ENCODE measurements around the gene CCDC85A.

Gene CCDC85A

DNA sequence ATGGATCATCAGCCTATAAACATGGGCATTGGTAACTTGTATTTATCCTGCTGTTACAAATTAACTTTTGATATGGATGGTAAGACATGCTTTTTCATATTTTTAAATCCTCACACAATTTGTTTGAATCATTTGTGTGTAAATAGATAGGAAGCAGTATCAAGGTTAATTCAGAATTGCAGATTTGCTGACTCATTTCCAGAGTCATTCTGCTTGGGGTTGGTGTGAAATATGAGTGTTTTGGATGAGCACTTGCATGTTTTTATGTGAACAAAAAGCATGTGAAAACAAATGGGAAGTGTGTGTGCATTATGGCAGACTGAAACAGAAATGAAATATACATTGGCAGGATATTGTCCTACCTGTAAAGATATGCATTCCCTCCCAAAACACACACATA is 11.8 kb downstream of the CCDC85A start:
- no peak for DNase-seq

DNA sequence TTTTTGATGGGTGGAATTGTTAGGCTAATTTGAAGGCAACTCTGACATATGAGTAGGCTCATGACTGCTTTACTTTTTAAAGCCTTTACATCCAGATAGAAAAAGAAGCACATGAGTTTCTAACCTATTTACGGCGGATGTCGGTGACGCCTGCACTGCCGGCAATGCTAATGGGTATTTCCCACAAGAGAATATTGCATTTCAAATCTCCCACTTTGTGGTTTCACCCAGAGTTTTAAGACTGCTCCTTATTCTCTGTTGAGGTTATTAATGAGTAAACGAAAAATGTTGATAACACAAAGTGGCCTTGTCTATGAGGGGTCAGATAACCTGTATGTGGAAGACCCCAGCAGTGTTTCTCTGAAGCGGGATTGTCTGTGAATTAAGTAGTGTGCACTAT is 14.0 kb downstream of the CCDC85A start:
- DNase-seq = no peak

DNA sequence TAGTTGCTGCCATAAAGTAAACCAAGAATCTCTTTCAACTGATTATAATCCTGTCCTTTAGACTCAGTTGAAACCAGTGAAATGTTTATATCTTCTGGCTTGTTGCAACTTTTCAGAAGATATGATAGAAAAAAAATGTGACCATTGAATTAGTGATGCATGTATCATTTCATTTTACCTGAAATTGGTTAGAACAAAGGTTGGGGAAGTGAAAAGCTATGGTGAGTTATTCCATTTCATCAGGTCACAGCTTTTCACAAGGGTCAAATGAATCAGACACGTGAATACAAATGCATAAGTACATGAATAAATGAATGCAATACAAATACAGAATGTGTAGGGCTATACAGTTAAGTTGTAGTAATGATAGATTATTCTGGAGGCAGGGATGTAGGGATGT is 15.1 kb downstream of the CCDC85A start:
- no peak for DNase-seq

DNA sequence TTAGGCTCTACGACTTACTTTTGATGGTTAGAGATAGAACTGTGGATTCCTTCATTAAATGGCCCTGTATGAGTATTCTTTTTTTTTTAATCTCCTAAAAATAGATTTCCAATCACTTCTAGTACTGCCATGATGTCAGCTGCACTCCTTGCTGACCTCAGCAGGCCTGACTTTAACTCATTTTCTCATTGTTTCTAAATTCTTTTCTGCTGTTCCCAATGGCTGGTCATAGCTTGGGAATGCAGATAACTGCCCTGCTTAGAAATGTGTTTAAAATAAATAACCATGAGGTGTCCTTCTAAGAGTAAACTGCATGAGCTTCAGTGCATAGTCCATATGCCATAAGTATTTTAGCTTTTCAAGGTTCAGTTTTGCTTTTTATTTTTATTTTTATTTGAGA is 15.7 kb downstream of the CCDC85A start:
- DNase-seq = no peak

DNA sequence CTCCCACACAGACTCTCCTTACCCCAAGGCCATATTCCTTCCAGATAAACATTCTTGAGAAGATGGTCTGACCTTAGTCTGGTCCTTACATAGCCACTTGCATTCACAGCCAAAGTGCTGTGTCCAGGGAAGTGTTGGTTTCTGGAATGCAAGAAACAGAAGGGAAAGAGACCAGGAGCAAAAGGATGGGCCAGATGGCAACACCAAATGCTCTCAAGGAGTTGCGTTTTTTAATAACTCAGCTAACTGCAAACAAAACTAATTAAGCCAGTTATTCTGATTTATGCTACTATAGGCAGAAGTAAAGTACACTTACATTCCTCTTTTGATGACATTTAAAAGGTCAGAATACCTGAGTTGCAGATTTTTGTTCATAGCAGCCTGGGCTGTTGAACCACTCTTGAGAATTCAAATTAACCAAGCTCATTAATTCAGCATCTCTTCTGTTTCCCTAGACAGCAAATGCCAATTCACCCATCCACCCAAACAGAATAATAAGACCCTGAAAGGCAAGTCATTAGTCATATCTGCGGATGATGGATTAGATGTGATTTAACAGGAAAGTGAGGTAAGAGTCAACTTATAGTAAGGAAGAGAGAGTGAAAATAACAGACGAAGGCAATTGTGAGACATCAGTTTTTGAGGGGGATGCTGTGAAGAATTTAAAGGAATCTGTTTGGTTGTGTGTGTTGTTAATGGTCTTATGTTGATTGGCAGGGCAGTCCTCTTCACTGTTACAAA is 18.8 kb downstream of the CCDC85A start:
- no peak for DNase-seq

DNA sequence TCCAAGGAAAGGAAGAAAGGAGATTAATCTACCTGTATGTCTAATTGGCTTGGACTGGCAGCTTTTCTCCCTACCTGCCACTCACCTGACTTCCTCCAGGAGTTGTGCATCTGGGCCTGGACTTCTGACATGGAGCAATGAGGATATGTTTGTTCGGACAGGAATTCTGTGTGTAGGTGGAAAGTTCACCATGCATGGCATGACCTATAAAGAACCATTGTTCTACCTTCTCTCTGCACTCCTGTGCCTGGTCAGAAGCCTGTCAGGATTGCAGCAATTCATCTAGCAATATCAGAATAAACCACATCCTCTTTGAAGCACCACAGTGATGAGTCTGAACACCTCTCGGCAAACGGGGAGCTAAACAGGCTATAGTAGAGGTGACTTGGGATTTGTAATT is 20.8 kb downstream of the CCDC85A start:
- no peak for DNase-seq

DNA sequence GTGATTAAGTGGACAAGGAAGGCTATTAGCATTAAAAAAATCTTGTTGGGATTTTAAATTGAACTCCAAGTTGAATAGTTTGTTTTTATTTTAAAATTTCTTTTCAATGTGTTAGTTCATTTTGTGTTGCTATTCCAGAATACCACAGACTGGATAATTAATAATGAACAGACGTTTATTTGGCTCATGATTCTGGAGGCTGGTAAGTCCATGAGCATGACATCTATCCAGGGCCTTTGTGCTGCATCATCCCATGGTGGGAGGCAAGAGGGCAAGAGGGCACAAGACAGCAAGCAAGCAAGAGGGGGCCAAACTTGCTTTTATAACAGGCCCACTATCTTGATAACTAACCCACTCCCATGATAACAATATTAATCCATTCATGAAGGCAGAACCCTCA is 22.5 kb downstream of the CCDC85A start:
- DNase-seq = no peak

DNA sequence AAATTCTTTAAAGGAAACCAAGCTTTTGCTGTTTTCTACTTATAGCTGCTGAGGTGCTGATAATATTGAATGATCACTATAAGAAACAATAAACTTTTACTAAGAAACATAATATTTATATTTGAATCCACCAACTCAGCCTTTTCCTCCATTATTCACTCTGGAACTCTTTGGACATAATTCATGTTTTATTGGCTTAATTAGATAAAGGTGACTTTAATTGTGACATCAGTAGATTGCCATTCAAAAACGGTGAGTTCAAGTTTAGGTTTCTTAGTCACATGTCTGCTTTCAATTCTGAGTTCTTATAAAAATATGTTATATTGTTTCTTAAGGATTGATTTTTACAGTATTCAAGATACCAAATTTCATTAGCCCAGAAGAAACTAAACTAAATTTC is 24.0 kb downstream of the CCDC85A start:
- DNase-seq = no peak

DNA sequence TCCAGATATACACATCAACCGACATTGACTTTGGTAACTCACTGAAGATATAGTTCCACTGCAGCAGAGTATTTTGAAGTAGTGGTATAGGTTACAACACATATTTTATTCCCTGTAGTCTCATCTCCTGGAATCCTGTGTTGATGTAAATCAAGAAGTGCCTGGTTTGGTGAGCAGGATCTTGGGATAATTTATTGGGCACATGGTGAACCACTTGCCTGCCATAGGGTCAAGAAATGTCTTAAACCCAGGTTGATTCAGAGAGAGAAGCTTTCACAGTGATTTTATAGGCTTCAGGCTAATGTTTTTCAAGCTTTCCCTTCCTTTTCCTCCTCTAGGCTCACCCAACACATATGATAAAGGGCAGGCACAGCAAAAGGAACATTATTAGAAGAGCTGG is 24.6 kb downstream of the CCDC85A start:
- DNase-seq = no peak

DNA sequence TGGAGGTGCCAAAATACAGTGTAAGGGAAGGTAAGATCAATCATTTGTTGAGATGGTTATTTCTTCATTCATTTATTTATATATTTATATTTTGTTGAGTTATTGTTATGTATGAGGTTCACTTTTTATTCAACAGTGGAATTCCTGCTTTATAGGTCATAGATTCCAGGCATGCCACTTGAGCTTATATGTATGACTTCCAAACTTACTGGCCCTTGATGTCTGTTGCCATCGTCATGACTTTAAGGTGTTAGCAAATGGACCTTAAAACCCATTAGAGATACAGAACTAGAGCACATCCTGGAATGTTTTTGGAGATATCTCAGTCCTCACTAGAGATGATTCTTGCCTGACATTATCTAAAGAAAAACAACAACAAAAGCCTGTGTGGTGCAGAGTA is 25.9 kb downstream of the CCDC85A start:
- DNase-seq = no peak

DNA sequence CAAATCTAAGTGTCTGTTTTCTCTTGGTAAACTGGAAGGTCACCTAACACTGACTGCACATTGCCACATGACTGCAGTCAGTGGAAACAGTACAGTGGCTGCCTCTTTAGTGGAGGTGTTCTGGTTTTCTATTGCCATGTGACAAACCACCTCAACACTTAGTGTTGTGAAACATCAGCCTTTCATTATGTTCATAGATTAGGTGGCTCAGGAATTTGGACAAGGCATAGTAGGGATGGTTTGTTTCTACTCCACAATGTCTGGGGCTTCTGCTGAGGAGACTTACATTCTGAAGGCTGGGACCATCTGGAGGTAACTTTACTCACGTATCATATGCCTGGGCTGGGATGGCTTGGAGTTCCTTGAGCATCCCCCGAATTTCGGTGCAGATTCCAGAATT is 26.5 kb downstream of the CCDC85A start:
- DNase-seq = no peak

DNA sequence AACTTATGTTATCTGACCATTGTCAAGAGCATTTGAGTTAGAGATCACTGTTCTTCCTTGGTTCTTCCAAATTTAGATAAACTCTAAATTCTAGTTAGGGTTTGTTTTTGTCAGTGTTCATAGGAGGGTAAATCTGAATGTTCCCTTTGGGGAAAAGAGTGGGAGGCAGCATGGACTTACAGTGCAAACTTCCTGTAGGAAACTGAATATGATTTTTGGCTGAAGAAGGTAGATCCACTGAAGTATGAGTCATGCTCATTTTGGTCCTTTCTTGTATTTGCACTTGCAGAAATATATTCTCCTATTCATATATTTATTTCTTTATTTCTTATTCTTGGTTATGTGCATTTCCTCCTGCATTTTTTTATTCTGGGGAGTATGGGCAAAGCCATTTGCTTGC is 27.3 kb downstream of the CCDC85A start:
- DNase-seq = no peak

DNA sequence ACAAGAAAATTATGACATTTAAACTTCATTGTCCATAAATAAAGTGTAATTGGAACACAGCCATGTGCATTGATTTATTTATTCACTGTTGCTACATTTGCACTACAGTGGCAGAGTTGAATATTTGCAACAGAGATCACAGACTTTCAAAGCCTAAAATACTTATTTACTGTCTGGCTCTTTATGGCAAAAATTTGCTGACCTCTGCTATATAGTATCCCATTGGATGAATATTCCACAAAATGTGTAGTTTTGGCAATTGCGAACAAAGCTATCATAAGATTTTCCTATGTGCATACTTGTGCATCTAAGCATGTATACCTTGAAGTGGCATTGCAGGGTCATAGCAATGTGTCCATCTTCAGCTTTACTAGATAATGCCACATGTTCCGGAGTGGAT is 32.1 kb downstream of the CCDC85A start:
- no peak for DNase-seq

DNA sequence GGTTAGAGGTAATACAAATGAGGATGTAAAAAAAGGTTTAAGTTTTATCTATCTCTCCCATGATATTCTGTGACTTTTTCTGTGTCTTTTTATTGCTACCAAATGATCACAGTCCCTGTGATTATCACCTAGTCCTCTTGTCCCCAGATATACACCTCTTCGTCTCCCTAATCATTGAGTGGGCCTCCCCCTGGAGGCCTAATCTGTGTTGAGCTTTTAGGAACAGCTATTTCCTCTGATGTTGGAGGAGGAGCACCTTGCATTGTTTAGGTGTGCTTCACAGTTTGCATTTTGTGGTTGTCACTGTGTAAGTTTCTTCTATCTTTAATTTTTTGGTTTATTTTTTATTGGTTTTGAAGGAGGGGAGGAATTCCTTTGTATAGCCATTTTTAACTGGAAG is 33.3 kb downstream of the CCDC85A start:
- DNase-seq = no peak

DNA sequence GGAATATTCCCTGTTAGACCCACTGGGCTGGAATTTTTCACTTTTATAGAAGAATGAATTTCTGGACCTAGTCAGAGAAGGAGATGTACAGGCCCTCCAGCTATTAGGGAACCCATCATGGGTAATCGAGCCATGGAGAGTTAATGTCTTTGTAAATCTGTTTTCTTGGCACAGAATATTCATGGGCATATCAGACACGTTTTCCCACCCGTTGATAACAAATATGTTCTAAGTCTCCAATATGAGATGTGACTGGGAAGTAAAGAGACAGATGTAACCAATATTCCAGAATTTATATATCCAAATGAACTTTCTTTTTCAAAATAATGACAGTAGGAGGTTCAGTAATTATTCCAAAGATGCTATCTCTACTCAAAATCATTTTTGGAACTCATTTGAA is 38.7 kb downstream of the CCDC85A start:
- no peak for DNase-seq

DNA sequence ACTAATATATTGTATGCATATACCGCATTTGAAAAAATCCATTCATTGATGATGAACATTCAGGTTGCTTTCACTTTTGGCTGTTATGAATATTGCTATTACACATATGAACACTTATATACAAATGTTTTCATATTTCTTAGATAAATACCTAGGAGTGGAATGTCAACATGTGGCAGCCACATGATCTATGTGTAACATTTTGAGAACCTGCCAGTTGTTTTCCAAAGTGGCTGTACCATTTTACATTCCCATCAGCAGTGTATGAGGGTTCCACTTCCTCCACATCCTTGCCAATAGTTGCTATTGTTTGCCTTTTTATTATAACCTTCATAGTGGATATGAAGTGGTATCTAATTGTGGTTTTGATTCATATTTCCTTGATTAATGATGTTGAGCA is 40.5 kb downstream of the CCDC85A start:
- DNase-seq = no peak

DNA sequence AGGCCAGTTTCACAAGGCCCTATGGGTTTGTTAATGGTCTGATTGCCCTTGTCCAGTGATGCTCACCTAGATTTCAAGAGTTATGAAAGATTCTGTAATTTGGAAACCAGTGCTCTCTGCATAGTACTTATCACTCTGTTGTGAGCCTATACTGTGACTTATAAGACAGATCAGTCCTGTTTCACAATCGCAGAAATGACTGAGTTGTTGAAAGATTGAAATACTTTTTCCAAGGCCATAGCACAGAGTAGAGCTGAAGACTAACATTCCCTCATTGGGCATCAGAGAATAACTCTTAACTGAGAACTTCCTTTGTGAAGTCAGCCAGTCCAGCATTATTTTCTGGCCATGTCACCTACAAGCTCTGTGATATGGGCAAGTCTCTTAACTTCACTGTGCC is 44.0 kb downstream of the CCDC85A start:
- no peak for DNase-seq

DNA sequence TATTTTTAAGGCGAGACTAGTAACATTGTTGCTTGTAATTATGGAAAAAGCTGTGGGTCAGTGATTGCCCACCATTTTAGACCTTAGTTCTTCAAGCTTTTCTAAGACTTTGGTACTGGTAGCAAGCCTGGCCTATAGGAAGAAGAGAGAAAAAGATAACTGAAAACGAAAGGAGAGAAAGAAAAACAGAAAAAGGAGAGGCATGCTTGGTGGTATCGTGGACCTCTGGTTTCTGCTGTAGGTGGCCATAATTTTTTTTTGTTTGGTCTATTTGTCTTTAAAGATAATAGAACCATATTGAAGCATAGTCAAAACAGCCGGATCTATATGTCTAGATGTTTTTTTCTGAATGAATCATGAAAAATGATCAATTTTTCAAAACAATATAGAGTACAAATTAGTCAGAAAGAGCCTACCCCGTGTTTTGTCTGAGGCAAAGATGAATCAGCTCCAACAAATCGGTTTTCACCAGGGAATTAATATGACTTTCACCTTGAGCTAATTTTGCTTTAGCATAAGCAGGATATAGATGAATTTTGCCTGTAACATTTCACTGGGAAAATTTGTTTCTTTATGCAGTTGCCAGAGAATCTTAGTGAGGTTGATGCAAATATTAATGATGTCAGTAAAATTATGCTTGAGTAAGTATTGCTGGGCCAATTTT is 45.7 kb downstream of the CCDC85A start:
- DNase-seq = no peak

DNA sequence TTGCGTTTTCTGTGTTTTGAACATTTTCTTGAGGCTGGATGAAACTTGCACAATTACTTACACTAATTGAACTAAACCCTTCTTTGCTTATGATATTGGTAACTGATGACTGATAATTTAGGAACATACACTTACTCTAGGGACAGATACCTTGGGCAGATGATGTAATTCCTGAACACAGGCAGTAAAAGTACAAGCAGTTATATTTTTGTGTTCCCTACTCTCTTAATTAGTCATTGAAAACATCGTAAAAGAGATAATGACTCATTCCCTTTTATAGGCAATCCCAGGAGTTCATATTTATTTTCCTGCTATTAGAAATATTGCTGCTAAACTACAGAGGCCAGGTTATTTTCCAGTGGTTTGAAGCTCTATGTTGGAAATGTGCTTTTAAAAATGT is 46.4 kb downstream of the CCDC85A start:
- no peak for DNase-seq

DNA sequence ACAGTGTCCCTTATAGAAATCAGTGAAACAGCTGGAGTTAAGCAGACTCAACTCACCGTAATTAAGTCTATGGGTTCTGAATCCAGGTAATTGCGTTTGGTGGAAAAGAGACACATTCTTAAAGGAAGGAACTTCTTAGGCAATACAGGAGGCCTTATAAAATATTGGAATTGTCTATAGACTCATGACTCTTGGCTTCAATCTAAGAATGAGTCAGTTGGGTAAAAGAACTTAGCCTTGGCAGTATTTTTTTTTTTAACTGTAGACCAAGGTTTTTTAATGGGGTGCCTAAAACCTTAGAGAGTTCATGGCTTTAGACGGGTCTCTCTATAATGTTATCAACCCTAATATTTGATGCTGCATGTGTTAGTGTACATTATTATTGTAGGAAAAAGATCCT is 47.6 kb downstream of the CCDC85A start:
- DNase-seq = no peak

DNA sequence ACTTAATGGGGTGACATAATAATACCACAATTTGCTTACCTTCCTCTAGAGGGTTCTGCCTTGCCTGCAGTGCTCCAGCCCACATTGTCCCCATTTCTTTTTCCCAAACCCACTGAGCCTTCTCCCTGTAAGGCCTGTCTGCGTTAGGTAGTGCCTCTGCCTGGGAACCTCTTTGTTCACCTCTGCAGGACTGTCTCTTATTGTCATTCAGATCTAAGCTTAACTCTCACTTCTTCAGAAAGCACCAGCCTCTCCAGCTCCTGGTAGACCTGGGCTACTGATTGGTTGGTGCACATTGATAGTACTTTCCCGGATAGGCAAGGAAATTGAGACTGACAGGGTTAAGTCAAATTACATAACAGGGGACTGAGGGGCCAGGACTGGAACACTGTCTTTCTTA is 49.1 kb downstream of the CCDC85A start:
- no peak for DNase-seq

DNA sequence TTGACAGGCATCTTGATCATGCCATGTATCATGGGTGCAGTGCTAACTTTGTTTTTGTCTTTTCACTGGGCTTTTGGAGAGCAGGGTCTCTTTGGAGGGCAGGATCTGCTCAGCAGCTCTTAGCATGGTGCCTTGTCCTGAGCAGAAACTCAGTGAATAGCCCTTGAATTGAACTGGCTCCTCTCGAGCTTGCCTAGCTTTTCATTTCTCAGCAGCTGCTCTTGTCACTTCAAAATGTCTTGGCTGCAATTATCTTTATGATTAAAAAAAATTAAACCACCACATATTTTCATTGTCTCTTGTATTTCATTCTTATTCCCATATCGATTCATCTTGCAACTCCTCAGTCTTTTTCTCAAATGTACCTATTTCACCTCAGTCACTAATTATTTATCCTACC is 50.5 kb downstream of the CCDC85A start:
- no peak for DNase-seq

DNA sequence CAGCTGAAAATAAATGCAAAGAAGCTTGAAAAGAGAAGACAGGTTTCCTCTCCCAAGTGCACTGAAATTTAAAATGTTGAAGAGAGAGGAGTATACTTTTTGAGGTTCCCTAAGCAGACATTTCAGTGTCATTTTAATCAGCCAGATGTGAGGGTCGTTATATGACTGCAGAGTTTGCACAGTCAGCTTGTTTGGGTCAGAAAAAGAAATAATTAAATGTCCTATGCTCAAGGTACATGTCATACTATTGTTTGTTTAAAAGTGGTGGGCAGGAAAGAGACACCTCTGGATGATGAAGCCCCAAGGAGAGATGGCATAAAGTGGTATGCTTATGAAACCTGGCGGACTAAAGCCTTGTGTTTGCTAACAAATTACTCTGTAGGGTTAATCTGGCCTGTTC is 55.2 kb downstream of the CCDC85A start:
- no peak for DNase-seq

DNA sequence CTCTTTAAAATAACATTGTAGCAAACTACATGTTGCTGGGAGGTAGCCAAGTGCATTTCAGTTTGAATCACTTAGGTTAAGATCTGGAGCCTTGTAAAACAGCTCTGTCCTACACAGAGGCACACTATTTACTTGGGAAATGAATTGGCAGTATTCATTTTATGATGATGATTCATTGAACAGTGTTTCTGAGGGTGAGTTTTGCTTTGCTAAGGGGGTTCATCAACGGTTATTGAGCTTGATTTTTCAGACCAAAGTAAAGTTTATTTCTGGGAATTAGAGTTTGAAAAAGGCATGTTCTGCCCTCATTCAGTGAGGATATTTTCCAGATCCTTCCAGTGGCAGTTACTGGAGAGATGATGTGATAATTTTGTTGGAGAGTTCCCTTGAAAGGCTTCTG is 55.6 kb downstream of the CCDC85A start:
- no peak for DNase-seq

DNA sequence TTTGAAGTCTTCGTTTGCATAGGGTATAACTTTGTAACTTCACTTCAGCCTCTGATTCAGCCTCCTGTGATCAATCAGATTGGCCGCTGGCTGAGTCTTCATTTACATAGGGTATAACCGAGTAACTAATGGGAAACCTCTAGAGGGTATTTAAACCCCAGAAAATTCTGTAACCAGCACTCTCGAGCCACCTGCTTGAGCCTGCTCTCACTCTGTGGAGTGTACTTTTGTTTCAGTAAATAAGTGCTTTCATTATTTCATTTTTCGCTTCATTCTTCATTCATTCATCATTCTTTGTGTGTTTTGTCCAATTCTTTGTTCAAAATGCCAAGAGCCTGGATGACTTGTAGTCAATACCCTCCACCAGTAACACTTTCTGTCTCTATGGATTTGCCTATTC is 56.4 kb downstream of the CCDC85A start:
- DNase-seq = no peak

Measured in NCI-H187 treated with DMSO at 0.1 percent for 48 hours (cell line).